ENCODE measurements around the gene C16orf95. TPM values are rescaled to one million over a fixed set of nuclear protein-coding genes. Genes with fewer than 3 reads are reported as not detected.

The C16orf95 gene
- polyA plus RNA-seq, 1 donor from 2014 or later: 5.9 TPM

GRCh38 chr16:87286839-87287626, 30.2 kb downstream of the C16orf95 start:
- no peaks in the 10 kb centered on the region for H3K9me3 ChIP-seq (ENCODE audit: low read length)
- H3K27ac ChIP-seq (ENCODE audit: low read length): no peak overlapping the region
- no peak overlapping the region for H3K4me3 ChIP-seq (ENCODE audit: low read length)
- H3F3A ChIP-seq (ENCODE audit: insufficient read depth, low read length, poor library complexity, severe bottlenecking): no peaks in the 10 kb centered on the region
- no peaks in the 10 kb centered on the region for H3K9me2 ChIP-seq (ENCODE audit: insufficient read depth, low read length)
- no peaks in the 10 kb centered on the region for H4K20me1 ChIP-seq (ENCODE audit: insufficient read depth)
- H3K4me2 ChIP-seq (ENCODE audit: low read length): no peak overlapping the region
- H3K27me3 ChIP-seq (ENCODE audit: insufficient read depth, low read depth, low read length): no peaks in the 10 kb centered on the region
- TF ChIP-seq EZH2 (IDR thresholded peaks at IDR 0.05; ENCODE audit: borderline replicate concordance, insufficient read depth, low read length, poor library complexity, severe bottlenecking): no peak
- no peak for TF ChIP-seq POLR2AphosphoS5 (IDR thresholded peaks at IDR 0.05)
- TF ChIP-seq REST (IDR thresholded peaks at IDR 0.05; ENCODE audit: borderline replicate concordance): no peak
- TF ChIP-seq, protein P1, sequence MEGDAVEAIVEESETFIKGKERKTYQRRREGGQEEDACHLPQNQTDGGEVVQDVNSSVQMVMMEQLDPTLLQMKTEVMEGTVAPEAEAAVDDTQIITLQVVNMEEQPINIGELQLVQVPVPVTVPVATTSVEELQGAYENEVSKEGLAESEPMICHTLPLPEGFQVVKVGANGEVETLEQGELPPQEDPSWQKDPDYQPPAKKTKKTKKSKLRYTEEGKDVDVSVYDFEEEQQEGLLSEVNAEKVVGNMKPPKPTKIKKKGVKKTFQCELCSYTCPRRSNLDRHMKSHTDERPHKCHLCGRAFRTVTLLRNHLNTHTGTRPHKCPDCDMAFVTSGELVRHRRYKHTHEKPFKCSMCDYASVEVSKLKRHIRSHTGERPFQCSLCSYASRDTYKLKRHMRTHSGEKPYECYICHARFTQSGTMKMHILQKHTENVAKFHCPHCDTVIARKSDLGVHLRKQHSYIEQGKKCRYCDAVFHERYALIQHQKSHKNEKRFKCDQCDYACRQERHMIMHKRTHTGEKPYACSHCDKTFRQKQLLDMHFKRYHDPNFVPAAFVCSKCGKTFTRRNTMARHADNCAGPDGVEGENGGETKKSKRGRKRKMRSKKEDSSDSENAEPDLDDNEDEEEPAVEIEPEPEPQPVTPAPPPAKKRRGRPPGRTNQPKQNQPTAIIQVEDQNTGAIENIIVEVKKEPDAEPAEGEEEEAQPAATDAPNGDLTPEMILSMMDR (IDR thresholded peaks at IDR 0.05; ENCODE audit: poor library complexity, severe bottlenecking): no peak
- no peak for TF ChIP-seq TAF1 (IDR thresholded peaks at IDR 0.05; ENCODE audit: low read depth)
- no peak for TF ChIP-seq MXI1 (conservative IDR thresholded peaks at IDR 0.05; ENCODE audit: poor library complexity, severe bottlenecking)
- no peak for TF ChIP-seq RAD21 (conservative IDR thresholded peaks at IDR 0.05)
- no peak for TF ChIP-seq SMC3 (conservative IDR thresholded peaks at IDR 0.05; ENCODE audit: poor library complexity)
- no peak for TF ChIP-seq EP300 (conservative IDR thresholded peaks at IDR 0.05; ENCODE audit: poor library complexity, severe bottlenecking)
- H2AFZ ChIP-seq (ENCODE audit: low read depth, low read length): no peak overlapping the region
- H3K79me2 ChIP-seq (replicated peaks; ENCODE audit: insufficient read depth, low read length): no peaks in the 10 kb centered on the region
- H3K36me3 ChIP-seq (ENCODE audit: insufficient read depth, low read length): no peaks in the 10 kb centered on the region
- no peak overlapping the region for H3K9ac ChIP-seq (ENCODE audit: low read length)

- TF ChIP-seq POLR2AphosphoS5 (IDR thresholded peaks at IDR 0.05): no peak
- no peak for TF ChIP-seq EZH2 (IDR thresholded peaks at IDR 0.05; ENCODE audit: borderline replicate concordance, insufficient read depth, low read length, poor library complexity, severe bottlenecking)
- no peak for TF ChIP-seq REST (IDR thresholded peaks at IDR 0.05; ENCODE audit: borderline replicate concordance)
- no peak for TF ChIP-seq TAF1 (IDR thresholded peaks at IDR 0.05; ENCODE audit: low read depth)
- TF ChIP-seq SMC3 (conservative IDR thresholded peaks at IDR 0.05; ENCODE audit: poor library complexity): no peak
- TF ChIP-seq EP300 (conservative IDR thresholded peaks at IDR 0.05; ENCODE audit: poor library complexity, severe bottlenecking): no peak
- no peak for TF ChIP-seq RAD21 (conservative IDR thresholded peaks at IDR 0.05)
- TF ChIP-seq, protein P1 (IDR thresholded peaks at IDR 0.05; ENCODE audit: poor library complexity, severe bottlenecking): no peak
- TF ChIP-seq MXI1 (conservative IDR thresholded peaks at IDR 0.05; ENCODE audit: poor library complexity, severe bottlenecking): no peak
- Histone ChIP-seq H3K27ac (ENCODE audit: low read length) (no peak overlapping the region), H3K27me3 (ENCODE audit: insufficient read depth, low read depth, low read length) (no peaks in the 10 kb centered on the region), H3K4me2 (ENCODE audit: low read length) (no peak overlapping the region), H3K79me2 (replicated peaks; ENCODE audit: insufficient read depth, low read length) (no peaks in the 10 kb centered on the region), H3K36me3 (ENCODE audit: insufficient read depth, low read length) (no peaks in the 10 kb centered on the region), H3F3A (ENCODE audit: insufficient read depth, low read length, poor library complexity, severe bottlenecking) (no peaks in the 10 kb centered on the region), H2AFZ (ENCODE audit: low read depth, low read length) (no peak overlapping the region), H3K9me2 (ENCODE audit: insufficient read depth, low read length) (no peaks in the 10 kb centered on the region), H3K9ac (ENCODE audit: low read length) (no peak overlapping the region), H3K4me3 (ENCODE audit: low read length) (no peak overlapping the region), H3K9me3 (ENCODE audit: low read length) (no peaks in the 10 kb centered on the region), H4K20me1 (ENCODE audit: insufficient read depth) (no peaks in the 10 kb centered on the region)
Measured at GRCh38 chr16:87284183-87284582, 33.0 kb downstream of the C16orf95 start.

Measured in neural cell (in vitro differentiated cells).